GM21528 (cell line): ENCODE data around the gene TM7SF3.

Experiments used
- ATAC-seq: cut with Tn5 transposase; IDR thresholded peaks from one replicate; pipeline ENCODE4 v1.9.1; 2021; ENCODE audit warnings: mild to moderate bottlenecking, moderate library complexity; ENCODE audit not compliant: unreplicated experiment, low FRiP score

Gene TM7SF3

DNA sequence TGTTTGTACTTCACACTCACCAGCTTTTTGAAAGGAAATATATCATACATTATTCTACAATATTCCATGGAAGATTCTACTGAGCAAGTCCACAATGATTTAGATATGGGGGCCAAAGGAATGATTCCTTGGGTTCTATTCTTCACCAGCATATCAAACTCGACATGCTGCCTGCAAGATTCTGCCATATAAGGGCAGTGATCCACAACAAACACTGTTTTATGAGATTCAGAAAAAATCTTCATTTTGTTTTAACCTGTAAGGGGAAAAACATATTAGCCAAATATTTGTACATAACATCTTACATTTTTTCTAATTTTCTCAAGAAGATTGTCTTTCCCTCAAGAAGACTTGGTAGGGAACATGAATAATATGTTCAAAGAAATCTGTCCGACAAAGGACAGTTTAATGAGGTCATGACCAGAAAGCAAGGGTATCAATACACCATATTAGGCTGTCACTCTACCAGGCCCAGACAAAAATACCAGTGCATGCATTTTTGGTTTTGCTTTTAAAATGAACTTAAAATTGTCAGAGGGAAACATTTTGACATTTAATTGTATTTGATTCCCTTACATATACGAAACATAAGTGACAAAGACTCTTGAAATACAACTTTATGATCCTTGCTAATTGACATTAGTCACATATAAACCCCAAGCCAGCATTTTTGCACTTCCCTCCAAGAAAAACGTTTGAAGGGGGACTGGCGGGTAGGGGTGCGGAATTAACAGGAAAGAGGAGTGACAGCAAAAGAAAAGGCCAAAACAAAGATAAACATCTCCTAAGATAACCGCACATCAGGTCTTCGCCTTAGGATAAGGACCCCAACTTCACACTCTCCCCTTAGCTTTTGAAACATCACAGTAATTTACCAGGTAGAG lies 77.4 kb downstream of the TM7SF3 start:
- no peak for ATAC-seq

GRCh38 chr12:26935636-26936378 lies 78.4 kb downstream of the TM7SF3 start:
- no peak for ATAC-seq

DNA sequence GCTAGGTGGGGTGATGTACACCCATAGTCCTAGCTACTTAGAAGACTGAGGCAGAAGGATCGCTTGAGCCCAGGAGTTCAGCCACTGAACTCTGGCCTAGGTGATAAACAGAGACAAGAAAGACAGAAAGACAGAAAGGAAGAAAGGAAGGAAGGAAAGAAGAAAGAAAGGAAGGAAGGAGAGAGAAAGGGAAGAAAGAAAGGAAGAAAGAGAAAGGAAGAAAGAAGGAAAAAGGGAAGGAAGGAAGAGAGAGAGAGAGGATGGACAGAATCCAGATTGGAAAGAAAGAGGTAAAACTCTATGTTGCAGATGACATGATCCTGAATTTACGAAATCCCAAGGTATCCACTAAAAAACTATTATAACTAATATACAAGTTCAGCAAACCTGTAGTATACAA lies 84.6 kb downstream of the TM7SF3 start:
- ATAC-seq: no peak

DNA sequence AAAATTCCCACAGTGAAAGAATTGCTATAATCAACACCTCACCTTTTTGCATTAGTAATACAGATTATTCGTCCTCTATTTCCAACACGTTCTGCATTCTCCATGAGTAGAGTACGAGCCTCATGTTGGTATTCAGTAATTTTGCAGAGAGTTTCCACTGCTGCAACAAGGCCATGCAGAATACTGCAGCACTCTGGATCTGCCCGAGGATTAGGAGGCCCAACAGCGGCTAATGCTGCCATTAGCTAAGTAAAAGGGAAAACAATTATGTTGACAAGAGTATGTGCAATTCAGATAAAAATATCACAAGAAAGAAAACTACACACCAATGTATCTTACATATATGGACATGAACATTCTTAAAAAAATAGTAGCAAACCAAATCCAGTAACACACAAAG lies 85.5 kb downstream of the TM7SF3 start:
- no peak for ATAC-seq
